ENCODE results near the gene FAM222A. TPM values are rescaled to one million over a fixed set of nuclear protein-coding genes. Genes with fewer than 3 reads are reported as not detected.

The FAM222A gene
- total RNA-seq, 1 donor from 2014 or later, result 7.9 TPM

DNA sequence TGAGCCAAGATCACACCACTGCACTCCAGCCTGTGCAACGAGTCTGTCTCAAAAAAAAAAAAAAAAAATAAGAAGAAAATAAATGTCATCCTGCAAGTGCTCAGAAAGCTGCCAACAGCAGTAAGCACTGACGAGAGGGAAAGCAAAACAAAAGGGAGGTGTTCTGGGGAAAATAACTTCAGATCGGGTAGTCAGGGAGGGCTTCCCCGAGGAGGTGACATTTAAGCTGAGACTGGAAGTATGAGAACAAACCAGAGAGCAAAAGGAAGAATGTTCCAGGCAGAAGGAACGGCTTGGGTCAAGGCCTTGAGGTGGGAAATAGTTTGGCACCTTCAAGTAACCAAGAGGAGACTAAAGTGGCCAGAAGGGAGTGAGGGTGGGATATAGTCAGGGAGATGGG is 4.7 kb upstream of the FAM222A start:
- Mint-ChIP-seq H3K27me3 (peaks cover 32% of the 10 kb centered on the region), H3K9me3 (no peaks in the 10 kb centered on the region), H3K36me3 (no peaks in the 10 kb centered on the region), H3K4me3 (no peak overlapping the region), H3K27ac (no peak overlapping the region), H3K4me1 (ENCODE audit: unreplicated experiment) (peaks cover 23% of the 10 kb centered on the region)
- TF ChIP-seq, protein P1, sequence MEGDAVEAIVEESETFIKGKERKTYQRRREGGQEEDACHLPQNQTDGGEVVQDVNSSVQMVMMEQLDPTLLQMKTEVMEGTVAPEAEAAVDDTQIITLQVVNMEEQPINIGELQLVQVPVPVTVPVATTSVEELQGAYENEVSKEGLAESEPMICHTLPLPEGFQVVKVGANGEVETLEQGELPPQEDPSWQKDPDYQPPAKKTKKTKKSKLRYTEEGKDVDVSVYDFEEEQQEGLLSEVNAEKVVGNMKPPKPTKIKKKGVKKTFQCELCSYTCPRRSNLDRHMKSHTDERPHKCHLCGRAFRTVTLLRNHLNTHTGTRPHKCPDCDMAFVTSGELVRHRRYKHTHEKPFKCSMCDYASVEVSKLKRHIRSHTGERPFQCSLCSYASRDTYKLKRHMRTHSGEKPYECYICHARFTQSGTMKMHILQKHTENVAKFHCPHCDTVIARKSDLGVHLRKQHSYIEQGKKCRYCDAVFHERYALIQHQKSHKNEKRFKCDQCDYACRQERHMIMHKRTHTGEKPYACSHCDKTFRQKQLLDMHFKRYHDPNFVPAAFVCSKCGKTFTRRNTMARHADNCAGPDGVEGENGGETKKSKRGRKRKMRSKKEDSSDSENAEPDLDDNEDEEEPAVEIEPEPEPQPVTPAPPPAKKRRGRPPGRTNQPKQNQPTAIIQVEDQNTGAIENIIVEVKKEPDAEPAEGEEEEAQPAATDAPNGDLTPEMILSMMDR (conservative IDR thresholded peaks at IDR 0.05), result no peak
- no peak for DNase-seq (ENCODE audit: extremely low spot score, unreplicated experiment)

DNA sequence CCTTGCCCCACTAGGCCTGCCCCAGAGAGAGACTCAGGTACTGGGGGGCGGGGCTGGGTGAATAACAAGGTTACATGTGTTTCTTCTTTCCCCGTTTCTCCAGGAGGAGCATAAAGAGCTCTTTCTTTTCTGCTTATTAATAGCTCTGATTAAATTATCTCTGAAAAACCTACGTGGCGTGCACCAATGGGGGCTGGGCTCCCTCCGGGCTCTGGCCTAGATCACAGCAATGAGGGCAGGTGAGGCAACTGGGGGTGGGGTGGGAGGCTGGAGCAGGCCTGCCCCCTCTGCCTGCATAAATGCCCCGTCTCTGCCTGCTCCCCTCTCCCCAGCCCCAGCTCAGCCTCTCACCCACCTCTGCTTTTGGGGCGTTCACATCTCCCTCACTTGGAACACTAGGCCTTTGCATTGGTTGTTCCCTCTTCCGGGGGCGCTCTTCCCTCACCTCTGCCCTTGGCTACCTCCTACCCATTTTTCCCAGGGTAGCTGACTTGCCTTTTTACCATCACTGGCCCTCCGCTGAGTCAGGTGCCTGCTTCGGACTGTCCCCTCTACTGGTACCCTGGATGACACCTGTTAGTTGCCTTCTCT is 4.1 kb upstream of the FAM222A start:
- no peaks in the 10 kb centered on the region for H3K36me3 Mint-ChIP-seq
- no peak overlapping the region for H3K4me3 Mint-ChIP-seq
- TF ChIP-seq, protein P1 (conservative IDR thresholded peaks at IDR 0.05), result no peak
- no peak overlapping the region for H3K27ac Mint-ChIP-seq
- DNase-seq (ENCODE audit: extremely low spot score, unreplicated experiment), result no peak
- H3K4me1 Mint-ChIP-seq (ENCODE audit: unreplicated experiment), result peaks cover 23% of the 10 kb centered on the region
- no peaks in the 10 kb centered on the region for H3K9me3 Mint-ChIP-seq
- peaks cover 32% of the 10 kb centered on the region for H3K27me3 Mint-ChIP-seq

DNA sequence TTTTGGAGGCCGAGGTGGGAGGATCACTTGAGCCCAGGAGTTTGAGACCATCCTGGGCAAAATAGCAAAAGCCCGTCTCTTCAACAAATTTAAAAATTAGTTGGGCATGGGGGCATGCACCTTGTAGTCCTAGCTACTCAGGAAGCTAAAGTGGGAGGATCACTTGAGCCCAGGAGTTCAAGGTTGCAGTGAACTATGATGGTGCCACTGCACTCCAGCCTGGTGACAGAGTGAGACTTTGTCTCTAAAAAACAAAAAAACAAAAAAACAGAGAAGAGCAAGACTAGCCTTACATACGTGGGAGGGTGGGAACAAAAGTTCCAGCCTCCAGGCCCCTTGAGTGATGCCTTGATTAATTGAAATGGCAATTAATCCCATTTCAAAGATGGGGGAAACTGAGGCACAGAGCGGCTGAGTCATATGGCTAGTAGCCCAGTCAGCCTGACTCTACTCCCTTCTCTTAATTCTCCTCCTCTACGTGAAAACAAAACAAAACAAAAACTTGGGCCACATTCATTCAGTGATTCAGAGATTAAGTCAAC is 3.3 kb upstream of the FAM222A start:
- Mint-ChIP-seq H3K27me3 (peaks cover 32% of the 10 kb centered on the region), H3K9me3 (no peaks in the 10 kb centered on the region), H3K4me1 (ENCODE audit: unreplicated experiment) (peaks cover 23% of the 10 kb centered on the region), H3K27ac (no peak overlapping the region), H3K36me3 (no peaks in the 10 kb centered on the region), H3K4me3 (no peak overlapping the region)
- no peak for DNase-seq (ENCODE audit: extremely low spot score, unreplicated experiment)
- TF ChIP-seq, protein P1 (conservative IDR thresholded peaks at IDR 0.05), result no peak

DNA sequence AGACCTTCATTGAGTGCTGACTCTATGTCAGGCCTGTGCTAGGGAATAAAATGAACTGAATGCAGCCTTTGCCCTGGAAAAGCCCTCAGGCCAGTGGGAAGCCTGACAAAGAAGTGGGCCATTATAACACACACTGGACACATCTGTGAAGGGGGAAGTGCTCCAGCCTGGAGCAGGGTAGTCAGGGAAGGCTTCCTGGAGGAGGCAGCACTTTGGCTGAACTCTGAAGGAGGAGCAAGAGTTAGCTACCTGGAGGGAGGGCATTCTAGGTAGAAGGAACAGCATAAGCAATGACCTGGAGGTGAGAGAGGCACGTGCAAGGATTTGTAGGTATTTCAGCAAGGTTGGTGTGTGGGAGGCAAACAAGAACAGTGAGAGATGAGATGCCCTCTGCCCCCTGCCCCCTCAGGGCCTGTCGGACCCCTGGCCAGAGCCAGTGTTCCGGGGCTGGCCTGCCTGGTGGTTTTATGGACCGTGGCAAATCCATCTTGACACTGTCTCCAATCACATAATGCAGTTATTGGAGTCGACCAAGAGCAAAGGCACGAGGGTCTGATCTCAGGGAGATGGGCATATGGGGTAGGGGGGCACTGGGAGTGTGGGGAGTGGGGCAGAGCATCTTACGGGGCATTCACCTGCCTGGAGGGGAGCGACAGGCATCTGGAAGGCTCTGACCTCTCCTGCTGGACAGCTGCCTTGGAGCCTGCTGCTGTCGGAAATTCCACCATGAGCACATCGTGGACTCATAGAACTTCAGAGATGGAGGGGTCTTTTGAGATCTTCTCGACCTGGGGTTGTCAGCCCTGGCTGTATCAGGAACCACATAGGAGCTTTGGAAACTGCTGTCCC is 2.7 kb upstream of the FAM222A start:
- DNase-seq (ENCODE audit: extremely low spot score, unreplicated experiment), result no peak
- TF ChIP-seq, protein P1 (conservative IDR thresholded peaks at IDR 0.05), result no peak
- H3K4me3 Mint-ChIP-seq, result no peak overlapping the region
- peak overlapping the region; percentile 9 for H3K27ac Mint-ChIP-seq
- peaks cover 25% of the 10 kb centered on the region for H3K4me1 Mint-ChIP-seq (ENCODE audit: unreplicated experiment)
- H3K27me3 Mint-ChIP-seq, result peaks cover 38% of the 10 kb centered on the region
- no peaks in the 10 kb centered on the region for H3K9me3 Mint-ChIP-seq
- H3K36me3 Mint-ChIP-seq, result no peaks in the 10 kb centered on the region

DNA sequence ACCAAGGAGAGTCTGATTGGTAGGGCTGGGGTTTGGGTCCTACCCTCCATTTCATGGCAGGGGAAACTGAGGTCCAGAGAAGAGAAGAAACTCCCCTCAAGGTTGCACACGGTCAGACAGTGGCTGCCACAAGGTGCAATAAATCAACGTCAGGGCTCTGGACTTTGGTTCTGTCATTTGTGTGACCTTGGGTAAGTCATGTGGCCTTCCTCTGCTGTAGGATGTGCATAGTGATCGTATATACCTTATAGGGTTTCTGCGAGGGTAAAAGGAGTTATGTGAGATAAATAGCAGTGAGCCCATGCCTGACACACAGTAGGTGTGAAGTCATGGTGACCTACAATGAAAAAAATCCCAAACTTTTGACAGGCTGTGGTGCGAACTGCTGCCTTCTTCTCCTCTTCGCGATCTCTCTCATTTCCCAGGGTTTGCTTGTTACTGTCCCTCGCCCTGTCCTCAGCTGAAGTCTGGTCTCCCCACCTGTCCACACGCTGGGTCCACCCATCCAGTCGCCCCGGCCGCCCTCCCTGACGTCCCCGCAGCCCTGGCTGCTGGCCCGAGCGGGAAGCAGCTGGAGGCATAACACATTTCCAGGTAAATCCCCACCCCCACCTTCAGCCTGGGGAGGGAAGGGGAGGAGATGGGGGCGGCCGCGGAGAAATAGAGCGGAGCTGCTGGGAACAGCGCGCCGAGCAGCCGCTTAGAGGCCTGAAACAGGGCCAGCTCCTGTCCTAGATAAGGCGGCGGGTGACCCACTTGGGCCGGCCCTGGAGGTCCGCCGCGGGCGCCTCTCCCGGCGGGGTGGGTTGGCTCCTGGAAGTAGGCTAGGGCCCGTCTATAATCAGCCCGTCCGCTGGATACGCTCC is 1.8 kb upstream of the FAM222A start:
- DNase-seq (ENCODE audit: extremely low spot score, unreplicated experiment), result no peak
- H3K4me3 Mint-ChIP-seq, result no peak overlapping the region
- H3K27me3 Mint-ChIP-seq, result peaks cover 46% of the 10 kb centered on the region
- no peak overlapping the region for H3K27ac Mint-ChIP-seq
- H3K4me1 Mint-ChIP-seq (ENCODE audit: unreplicated experiment), result peaks cover 25% of the 10 kb centered on the region
- H3K36me3 Mint-ChIP-seq, result no peaks in the 10 kb centered on the region
- TF ChIP-seq, protein P1 (conservative IDR thresholded peaks at IDR 0.05), result no peak
- H3K9me3 Mint-ChIP-seq, result no peaks in the 10 kb centered on the region

All from type B pancreatic cell (in vitro differentiated cells).